Measurements from ENCODE around the gene S100A8.

DNA sequence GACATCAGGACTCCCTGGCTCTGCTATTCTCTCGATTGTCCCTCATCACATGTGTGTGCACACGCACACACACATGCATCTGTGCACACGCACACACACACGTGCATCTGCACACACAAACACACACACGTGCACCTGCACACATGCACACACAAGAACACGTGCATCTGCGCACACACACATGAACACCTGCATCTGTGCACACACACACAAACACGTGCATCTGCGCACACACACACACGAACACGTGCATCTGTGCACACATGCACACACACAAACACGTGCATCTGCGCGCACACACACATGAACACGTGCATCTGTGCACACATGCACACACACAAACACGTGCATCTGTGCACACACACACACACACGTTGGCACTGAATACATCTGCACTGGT lies 40.1 kb upstream of the S100A8 start:
- TF ChIP-seq, protein P1, sequence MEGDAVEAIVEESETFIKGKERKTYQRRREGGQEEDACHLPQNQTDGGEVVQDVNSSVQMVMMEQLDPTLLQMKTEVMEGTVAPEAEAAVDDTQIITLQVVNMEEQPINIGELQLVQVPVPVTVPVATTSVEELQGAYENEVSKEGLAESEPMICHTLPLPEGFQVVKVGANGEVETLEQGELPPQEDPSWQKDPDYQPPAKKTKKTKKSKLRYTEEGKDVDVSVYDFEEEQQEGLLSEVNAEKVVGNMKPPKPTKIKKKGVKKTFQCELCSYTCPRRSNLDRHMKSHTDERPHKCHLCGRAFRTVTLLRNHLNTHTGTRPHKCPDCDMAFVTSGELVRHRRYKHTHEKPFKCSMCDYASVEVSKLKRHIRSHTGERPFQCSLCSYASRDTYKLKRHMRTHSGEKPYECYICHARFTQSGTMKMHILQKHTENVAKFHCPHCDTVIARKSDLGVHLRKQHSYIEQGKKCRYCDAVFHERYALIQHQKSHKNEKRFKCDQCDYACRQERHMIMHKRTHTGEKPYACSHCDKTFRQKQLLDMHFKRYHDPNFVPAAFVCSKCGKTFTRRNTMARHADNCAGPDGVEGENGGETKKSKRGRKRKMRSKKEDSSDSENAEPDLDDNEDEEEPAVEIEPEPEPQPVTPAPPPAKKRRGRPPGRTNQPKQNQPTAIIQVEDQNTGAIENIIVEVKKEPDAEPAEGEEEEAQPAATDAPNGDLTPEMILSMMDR (IDR thresholded peaks at IDR 0.05) = no peak
- TF ChIP-seq SIN3A (IDR thresholded peaks at IDR 0.05; ENCODE audit: borderline replicate concordance, insufficient read depth, low read depth, low read length) = no peak
- TF ChIP-seq POLR2AphosphoS5 (IDR thresholded peaks at IDR 0.05; ENCODE audit: low read depth, low read length) = no peak
